HL-60 (cell line): Measurements from ENCODE around the gene PTGER3.

Source experiments
- GABPA ChIP-seq: IDR thresholded peaks from 2 replicates; pipeline ENCODE4 v1.6.1; 2012; ENCODE audit warnings: low read depth
- POLR2AphosphoS5 ChIP-seq: IDR thresholded peaks from 2 replicates; pipeline ENCODE4 v1.6.1; 2012; ENCODE audit warnings: low read depth
- REST ChIP-seq: IDR thresholded peaks from 2 replicates; pipeline ENCODE4 v1.6.1; 2012; ENCODE audit warnings: low read depth; ENCODE audit not compliant: insufficient replicate concordance
- TF ChIP-seq, protein P1 (sequence below): IDR thresholded peaks from one replicate; pipeline ENCODE4 v1.5.1; 2011; ENCODE audit warnings: low read length, control low read depth, inconsistent platforms; ENCODE audit not compliant: insufficient read depth

DNA sequence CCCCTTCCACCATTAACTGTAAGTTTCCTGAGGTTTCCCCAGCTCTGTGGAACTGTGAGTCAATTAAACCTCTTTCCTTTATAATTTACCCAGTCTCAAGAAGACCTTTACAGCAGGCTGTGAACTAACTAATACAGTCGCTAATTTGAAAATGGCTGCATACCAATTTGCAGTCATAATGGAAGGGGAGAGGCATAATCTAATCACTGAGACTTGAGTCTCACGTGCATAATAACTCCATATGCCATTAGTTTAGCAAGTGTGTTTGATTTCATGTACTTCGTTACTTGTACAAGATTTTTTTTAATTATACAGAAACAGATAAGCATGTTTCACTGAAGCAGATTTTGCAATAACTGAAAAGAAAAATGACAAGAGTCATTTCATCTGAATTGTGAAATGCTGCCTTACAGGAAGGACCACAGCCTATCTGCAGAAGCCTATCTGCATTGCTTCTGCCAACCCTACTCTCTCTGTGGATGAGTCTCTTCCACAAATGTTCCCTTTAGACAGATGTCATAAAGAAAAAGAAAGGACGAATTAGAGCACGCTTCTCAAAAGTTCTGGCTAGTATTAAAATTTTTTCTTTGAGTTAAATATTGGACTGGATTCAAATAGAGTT, 99.1 kb downstream of the PTGER3 start:
- TF ChIP-seq GABPA (no peak), POLR2AphosphoS5 (no peak), REST (no peak)
- TF ChIP-seq, protein P1, sequence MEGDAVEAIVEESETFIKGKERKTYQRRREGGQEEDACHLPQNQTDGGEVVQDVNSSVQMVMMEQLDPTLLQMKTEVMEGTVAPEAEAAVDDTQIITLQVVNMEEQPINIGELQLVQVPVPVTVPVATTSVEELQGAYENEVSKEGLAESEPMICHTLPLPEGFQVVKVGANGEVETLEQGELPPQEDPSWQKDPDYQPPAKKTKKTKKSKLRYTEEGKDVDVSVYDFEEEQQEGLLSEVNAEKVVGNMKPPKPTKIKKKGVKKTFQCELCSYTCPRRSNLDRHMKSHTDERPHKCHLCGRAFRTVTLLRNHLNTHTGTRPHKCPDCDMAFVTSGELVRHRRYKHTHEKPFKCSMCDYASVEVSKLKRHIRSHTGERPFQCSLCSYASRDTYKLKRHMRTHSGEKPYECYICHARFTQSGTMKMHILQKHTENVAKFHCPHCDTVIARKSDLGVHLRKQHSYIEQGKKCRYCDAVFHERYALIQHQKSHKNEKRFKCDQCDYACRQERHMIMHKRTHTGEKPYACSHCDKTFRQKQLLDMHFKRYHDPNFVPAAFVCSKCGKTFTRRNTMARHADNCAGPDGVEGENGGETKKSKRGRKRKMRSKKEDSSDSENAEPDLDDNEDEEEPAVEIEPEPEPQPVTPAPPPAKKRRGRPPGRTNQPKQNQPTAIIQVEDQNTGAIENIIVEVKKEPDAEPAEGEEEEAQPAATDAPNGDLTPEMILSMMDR, result no peak
